GOT3 (cell line): Measurements from ENCODE around the gene SLC18A3.

ENCODE experiments used
- DNase-seq: peaks from one replicate; lab custom pipeline; 2025; ENCODE audit warnings: mixed read lengths; lab: John Stamatoyannopoulos, UW

The SLC18A3 gene

DNA sequence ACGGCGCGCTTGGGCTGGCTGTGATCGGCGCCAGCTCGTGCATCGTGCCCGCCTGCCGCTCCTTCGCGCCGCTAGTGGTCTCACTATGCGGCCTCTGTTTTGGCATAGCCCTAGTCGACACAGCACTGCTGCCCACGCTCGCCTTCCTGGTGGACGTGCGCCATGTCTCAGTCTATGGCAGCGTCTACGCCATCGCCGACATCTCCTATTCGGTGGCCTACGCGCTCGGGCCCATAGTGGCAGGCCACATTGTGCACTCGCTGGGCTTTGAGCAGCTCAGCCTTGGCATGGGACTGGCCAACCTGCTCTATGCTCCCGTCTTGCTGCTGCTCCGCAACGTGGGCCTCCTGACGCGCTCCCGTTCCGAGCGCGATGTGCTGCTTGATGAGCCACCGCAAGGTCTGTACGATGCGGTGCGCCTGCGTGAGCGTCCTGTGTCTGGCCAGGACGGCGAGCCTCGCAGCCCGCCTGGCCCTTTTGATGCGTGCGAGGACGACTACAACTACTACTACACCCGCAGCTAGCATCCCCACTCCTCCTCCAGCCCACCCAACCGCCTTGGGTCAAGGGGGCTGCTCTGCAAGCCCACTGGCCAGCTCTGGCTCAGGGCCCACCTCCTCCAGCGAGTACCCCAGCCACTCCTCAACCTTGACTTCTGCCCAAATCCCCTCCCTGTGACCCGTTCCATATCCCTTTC lies 1.9 kb downstream of the SLC18A3 start:
- DNase-seq = no peak

DNA sequence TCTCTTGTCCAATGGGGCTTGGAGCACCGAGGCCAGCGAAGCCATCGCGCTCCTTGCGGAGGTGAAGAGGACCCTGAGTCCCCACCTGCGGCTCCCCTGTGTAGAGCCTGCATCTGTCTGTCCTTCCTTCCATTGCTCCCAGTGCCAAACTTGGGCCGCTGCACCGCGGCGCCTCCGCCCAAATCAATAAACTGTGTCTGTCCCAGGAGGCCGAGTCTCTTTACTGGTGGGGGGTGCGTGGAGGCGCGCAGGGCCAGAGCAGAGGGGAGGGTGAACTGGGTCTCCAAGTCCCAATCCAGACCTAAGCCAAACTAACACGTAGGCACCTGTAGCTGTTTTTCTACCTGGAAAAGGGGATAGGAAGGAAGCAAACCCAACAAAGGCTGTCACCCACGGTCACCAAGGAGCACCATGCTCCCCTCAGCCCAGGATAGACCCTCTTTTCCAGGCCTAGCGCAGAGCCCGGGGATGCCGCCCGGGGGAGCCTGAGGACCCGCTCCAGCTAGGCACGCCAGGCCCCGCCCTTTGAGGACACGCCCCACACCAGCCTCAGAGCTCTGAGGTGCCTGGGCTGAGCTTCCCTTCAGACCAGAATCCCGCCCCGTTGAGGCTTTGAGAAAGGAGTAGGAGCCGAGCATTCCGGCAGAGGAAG lies 2.5 kb downstream of the SLC18A3 start:
- DNase-seq = no peak

GRCh38 chr10:49613165-49613881 lies 3.2 kb downstream of the SLC18A3 start:
- DNase-seq = no peak

- DNase-seq = no peak
Measured at GRCh38 chr10:49613882-49614241, 3.8 kb downstream of the SLC18A3 start, which contains the start of gene CHAT. TSS of gene CHAT (plus strand) at chr10:49614037. CDS start at chr10:49614190, 153 bp downstream.

- no peak for DNase-seq
Measured at GRCh38 chr10:49614242-49615198, 4.4 kb downstream of the SLC18A3 start.

- DNase-seq = no peak
Measured at GRCh38 chr10:49615213-49615612, 5.1 kb downstream of the SLC18A3 start.

GRCh38 chr10:49615721-49616120 lies 5.6 kb downstream of the SLC18A3 start:
- DNase-seq = no peak

DNA sequence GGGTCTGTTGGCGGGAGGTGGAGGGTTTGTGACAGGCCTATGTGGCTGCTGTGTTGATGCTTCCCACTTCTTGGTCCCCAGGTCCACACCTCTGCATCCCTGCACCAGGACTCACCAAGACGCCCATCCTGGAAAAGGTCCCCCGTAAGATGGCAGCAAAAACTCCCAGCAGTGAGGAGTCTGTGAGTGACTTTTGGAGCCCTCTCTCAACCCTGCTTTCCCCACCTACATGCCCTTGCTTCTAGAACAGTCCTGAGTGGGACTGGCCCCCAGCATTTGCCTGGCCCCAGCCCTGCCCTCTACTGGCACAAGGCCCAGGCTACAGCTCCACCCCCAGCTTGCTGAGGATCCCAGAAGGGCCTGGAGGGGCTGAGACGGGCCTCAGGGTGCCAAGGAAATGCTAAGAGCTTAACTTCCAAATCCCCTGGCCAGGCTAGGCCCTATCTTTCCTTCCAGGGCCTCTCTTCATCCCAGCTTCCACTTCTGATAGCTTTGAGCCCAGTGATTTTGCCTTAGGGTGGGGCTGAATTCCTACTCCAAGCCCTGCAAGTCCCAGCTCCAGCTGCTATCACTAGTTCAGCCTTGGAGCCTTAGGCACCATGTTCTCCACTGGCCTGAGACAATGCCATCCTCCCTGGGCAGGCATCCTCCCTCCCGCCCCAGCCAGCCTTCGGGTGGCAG lies 6.5 kb downstream of the SLC18A3 start:
- DNase-seq = no peak

- DNase-seq = no peak
Measured at GRCh38 chr10:49617121-49618020, 7.3 kb downstream of the SLC18A3 start.

DNA sequence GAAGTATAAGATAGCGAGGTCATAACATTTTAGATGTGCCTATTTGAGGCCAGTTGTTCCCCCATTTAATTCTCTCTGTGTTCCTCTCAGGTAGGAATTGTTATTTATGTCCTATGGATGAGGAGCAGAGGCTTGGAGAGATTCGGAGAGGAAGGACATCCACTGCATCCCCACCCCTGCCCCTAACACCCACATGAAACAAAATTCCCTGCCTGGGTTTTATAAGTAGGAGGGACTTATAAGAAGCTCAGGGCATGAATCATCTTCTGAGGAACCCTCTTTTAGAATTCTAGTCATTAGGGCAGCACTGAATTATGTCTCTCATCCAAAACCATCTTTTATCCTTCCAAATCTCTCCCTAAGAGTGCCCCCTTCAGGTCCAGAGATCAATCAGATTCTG lies 8.7 kb downstream of the SLC18A3 start:
- DNase-seq = no peak

- DNase-seq = no peak
Measured at GRCh38 chr10:49619613-49620012, 9.5 kb downstream of the SLC18A3 start.

DNA sequence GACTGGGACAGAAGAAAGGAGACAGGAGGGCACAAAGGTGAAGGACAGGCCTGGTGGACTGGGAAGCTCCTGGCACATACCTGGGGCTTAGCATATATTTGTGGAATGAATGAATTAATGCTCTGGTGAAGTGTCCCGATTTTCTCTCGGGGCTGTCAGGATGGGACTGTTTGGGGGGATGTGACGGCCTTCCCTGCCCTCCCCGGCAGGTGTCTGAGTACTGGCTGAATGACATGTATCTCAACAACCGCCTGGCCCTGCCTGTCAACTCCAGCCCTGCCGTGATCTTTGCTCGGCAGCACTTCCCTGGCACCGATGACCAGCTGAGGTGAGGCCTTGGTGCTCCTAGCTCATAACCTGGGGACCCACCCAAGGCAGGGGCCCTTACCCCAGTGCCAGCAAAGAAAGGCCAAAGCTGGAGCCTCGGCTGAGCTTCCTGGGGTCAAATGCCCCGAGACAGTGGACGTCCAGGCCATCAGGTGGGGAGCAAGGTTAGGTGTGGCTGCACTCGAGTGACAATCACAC lies 10.2 kb downstream of the SLC18A3 start:
- no peak for DNase-seq

DNA sequence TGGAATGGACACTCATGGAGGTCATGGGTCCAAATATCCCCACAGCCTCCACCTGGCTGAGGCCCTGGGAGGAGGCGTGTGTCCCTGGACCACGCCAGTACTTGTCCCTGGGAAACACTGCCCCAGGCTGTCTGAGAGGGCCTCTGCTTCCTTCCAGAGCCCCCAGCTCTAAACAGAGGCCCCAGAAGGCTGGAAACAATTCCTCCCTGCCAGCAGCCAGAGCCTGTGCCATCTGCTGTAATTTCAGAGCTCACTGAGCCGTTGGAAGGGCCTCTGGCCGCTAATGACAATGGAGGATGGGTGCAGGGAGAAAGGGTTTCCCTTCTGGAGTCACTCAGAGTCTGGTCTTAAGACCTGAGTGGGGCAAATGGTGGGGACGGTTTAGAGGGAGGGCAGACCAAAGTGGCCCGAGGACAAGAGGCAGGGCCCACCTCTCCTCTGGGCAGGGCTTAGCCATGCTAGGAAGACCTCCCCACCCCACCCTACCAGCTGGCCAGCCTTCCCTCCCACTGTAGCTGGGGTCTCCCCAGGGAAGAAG lies 10.8 kb downstream of the SLC18A3 start:
- DNase-seq = no peak

DNA sequence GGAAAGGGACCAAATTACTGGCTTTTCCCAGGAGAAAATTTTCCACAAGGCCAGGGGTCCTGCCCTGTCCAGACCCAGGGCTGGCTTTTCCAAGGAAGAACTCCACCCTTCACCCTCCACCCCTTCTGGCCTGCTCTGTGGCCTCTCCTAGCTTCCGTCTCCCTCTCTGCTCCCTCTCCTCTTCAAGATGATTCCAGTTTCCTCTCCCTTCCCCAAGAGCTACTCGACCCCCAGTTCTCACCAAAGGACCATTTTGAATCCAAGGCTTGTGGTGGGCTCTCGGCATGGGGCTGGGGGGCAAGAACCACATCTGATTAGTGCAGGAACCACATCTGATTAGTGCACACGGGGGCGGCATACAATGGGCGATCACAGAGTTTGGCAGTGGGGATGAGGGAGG lies 11.5 kb downstream of the SLC18A3 start:
- DNase-seq = no peak

DNA sequence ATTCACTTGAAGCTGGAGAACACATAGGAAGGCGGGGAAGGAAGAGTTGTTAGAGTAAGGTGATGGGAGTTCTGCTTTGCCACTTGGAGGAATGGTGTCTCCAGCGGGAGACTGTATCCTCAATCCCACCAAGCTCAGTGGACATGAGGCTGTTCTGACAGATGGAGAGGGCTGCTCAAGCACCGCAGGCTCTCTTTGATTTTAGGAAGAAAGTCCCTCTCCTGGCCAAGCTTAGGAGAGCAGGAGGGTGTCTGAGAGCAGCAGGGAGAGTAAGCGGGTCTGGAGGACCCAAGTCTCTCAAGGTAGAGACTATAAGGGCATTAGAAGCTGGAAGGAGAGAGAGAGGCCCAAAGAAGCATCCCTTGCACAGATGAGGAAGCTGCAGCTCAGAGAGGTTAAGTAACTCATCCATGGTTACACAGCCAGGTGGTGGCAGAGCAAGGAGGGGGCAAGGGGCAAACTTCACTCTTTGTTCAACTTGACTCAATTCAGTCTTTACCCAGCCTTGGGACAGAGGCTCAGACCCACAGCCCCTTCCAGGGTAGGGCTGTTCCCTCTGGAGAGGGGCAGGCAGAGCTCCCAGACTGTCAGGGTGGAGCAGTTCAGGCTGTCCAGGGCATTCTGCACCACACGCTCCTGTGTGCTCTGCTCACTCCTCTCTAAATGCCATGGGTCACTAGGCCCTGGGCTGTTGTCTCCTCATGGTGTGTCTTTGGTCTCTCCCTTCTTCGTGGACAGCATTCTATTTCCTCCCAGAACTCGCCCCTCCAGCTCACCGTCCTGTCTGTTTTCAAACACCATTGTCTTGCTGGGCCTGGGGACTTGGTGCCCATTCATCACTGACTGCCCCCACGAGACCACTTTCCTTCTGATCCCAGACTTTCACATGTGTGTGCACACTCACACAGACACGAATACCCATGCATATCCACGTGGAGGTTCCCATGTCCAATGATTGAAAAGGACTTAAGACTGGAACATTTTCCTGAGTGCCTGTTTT lies 12.6 kb downstream of the SLC18A3 start:
- no peak for DNase-seq

DNA sequence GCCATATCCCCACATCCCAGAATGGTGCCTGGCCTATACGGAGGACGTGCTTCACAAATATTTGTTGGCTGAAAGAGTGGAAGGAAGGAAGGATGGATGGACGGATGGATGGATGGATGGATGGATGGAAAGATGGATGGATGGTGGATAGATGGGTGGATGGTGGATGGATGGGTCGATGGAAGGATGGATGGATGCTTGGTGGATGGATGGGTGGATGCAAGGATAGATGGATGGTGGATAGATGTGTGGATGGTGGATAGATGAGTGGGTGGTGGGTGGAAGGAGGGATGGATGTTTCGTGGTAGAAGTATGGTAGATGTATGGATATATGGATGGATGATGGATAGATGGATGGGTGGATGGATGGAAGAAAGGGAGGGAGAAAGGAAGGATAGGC lies 14.5 kb downstream of the SLC18A3 start:
- no peak for DNase-seq

DNA sequence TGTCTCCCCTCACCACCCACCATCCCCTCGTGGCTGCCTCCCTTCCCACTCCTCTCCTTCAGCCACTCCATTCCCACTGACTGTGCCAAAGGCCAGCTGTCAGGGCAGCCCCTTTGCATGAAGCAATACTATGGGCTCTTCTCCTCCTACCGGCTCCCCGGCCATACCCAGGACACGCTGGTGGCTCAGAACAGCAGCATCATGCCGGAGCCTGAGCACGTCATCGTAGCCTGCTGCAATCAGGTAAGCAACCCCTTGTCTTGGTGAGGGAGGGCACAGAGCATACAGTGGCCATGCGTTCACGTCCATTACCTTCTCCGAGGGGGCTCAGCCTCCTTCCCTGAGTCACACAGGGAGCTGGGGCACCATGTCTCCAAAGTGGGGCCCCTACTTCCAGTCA lies 15.3 kb downstream of the SLC18A3 start:
- no peak for DNase-seq

- DNase-seq = no peak
Measured at GRCh38 chr10:49627038-49627437, 16.9 kb downstream of the SLC18A3 start.
